ENCODE measurements around the gene PTPRM.

PTPRM gene

GRCh38 chr18:7844017-7844416, 276.9 kb downstream of the PTPRM start:
- no peak for ATAC-seq
- no peak for TF ChIP-seq CSDC2 (CRISPR knock-in tag; IDR thresholded peaks at IDR 0.05)
- TF ChIP-seq ZFP3 (CRISPR knock-in tag; IDR thresholded peaks at IDR 0.05), result no peak
- TF ChIP-seq PPARA (CRISPR knock-in tag; IDR thresholded peaks at IDR 0.05; ENCODE audit: borderline replicate concordance), result no peak
- no peak for TF ChIP-seq ZC3H10 (CRISPR knock-in tag; IDR thresholded peaks at IDR 0.05)
- no peak for TF ChIP-seq ZFP30 (CRISPR knock-in tag; IDR thresholded peaks at IDR 0.05)
- no peak for TF ChIP-seq POU6F1 (CRISPR knock-in tag; IDR thresholded peaks at IDR 0.05; ENCODE audit: borderline replicate concordance, low read depth)
- no peak for TF ChIP-seq TOX (CRISPR knock-in tag; IDR thresholded peaks at IDR 0.05; ENCODE audit: borderline replicate concordance)
- no peak for TF ChIP-seq ARNTL (CRISPR knock-in tag; IDR thresholded peaks at IDR 0.05; ENCODE audit: borderline replicate concordance, low read depth)
- TF ChIP-seq RARB (CRISPR knock-in tag; IDR thresholded peaks at IDR 0.05), result no peak
- no peak for TF ChIP-seq ZNF565 (CRISPR knock-in tag; conservative IDR thresholded peaks at IDR 0.05; ENCODE audit: low read depth)
- TF ChIP-seq BACH2 (CRISPR knock-in tag; IDR thresholded peaks at IDR 0.05; ENCODE audit: borderline replicate concordance), result no peak
- no peak for TF ChIP-seq ISL1 (CRISPR knock-in tag; IDR thresholded peaks at IDR 0.05)
- no peak for TF ChIP-seq ZNF70 (CRISPR knock-in tag; IDR thresholded peaks at IDR 0.05)
- TF ChIP-seq GLIS3 (CRISPR knock-in tag; IDR thresholded peaks at IDR 0.05), result no peak
- TF ChIP-seq OSR1 (CRISPR knock-in tag; IDR thresholded peaks at IDR 0.05), result no peak
- no peak for TF ChIP-seq ZNF8 (CRISPR knock-in tag; IDR thresholded peaks at IDR 0.05)
- TF ChIP-seq CSRNP3 (CRISPR knock-in tag; IDR thresholded peaks at IDR 0.05), result no peak
- TF ChIP-seq SNAI2 (CRISPR knock-in tag; IDR thresholded peaks at IDR 0.05), result no peak
- no peak for TF ChIP-seq TCF4 (CRISPR knock-in tag; IDR thresholded peaks at IDR 0.05; ENCODE audit: borderline replicate concordance)
- no peak for TF ChIP-seq PATZ1 (CRISPR knock-in tag; IDR thresholded peaks at IDR 0.05; ENCODE audit: borderline replicate concordance)

GRCh38 chr18:7844418-7844817, 277.3 kb downstream of the PTPRM start:
- ATAC-seq, result no peak
- TF ChIP-seq OSR1 (CRISPR knock-in tag; IDR thresholded peaks at IDR 0.05) (no peak), ZNF8 (CRISPR knock-in tag; IDR thresholded peaks at IDR 0.05) (no peak), TSHZ2 (CRISPR knock-in tag; IDR thresholded peaks at IDR 0.05) (no peak), ZFP3 (CRISPR knock-in tag; IDR thresholded peaks at IDR 0.05) (no peak), ISL1 (CRISPR knock-in tag; IDR thresholded peaks at IDR 0.05) (no peak), ARNTL (CRISPR knock-in tag; IDR thresholded peaks at IDR 0.05; ENCODE audit: borderline replicate concordance, low read depth) (no peak), TOX (CRISPR knock-in tag; IDR thresholded peaks at IDR 0.05; ENCODE audit: borderline replicate concordance) (no peak), PPARA (CRISPR knock-in tag; IDR thresholded peaks at IDR 0.05; ENCODE audit: borderline replicate concordance) (no peak), CSRNP3 (CRISPR knock-in tag; IDR thresholded peaks at IDR 0.05) (no peak), GLIS3 (CRISPR knock-in tag; IDR thresholded peaks at IDR 0.05) (no peak), ZC3H10 (CRISPR knock-in tag; IDR thresholded peaks at IDR 0.05) (no peak), CREB5 (CRISPR knock-in tag; IDR thresholded peaks at IDR 0.05; ENCODE audit: low read depth) (no peak), ESRRG (CRISPR knock-in tag; IDR thresholded peaks at IDR 0.05) (no peak), ZNF565 (CRISPR knock-in tag; conservative IDR thresholded peaks at IDR 0.05; ENCODE audit: low read depth) (no peak), ZNF70 (CRISPR knock-in tag; IDR thresholded peaks at IDR 0.05) (no peak), PATZ1 (CRISPR knock-in tag; IDR thresholded peaks at IDR 0.05; ENCODE audit: borderline replicate concordance) (no peak), SNAI2 (CRISPR knock-in tag; IDR thresholded peaks at IDR 0.05) (no peak), ZFP30 (CRISPR knock-in tag; IDR thresholded peaks at IDR 0.05) (no peak)

Measured in SK-N-SH treated with all-trans-retinoic acid at 6 μM for 48 hours (cell line).